GM12878 (cell line): ENCODE data around the gene LCE1C. TPM values are rescaled to one million over a fixed set of nuclear protein-coding genes. Genes with fewer than 3 reads are reported as not detected.

ENCODE experiments used
- ATAC-seq: fragments of 200-7000 bp; cut with Tn5 transposase; 3 replicates; pipeline ENCODE4 v1.9.1; 2020; ENCODE audit warnings: mild to moderate bottlenecking, moderate library complexity
- BruUV-seq: library from RNA; stranded (reverse); fragments of 400-500 nt; replicated peaks from 2 replicates; lab custom pipeline; 2021; lab: Mats Ljungman, UMichigan
- CTCF ChIA-PET: fragments of 300-600 bp; sonication (Branson Sonifier 250); formaldehyde crosslinking; extraction: SDS; loops from one replicate; lab custom pipeline; 2021; ENCODE audit warnings: inconsistent platforms; lab: Yijun Ruan, JAX
- POLR2A ChIA-PET: fragments of 350-600 bp; formaldehyde crosslinking; extraction: SDS; loops from one replicate; lab custom pipeline; 2021; ENCODE audit warnings: inconsistent platforms; lab: Charles Lee
- RAD21 ChIA-PET: fragments of 300-600 bp; sonication (Branson Sonifier 250); formaldehyde crosslinking; loops from one replicate; lab custom pipeline; 2023; ENCODE audit warnings: antibody characterized with exemption; ENCODE audit not compliant: unreplicated experiment; lab: Charles Lee
- SMC1A ChIA-PET: fragments of 300-600 bp; sonication (Branson Sonifier 250); formaldehyde crosslinking; loops from one replicate; lab custom pipeline; 2023; ENCODE audit not compliant: unreplicated experiment, uncharacterized antibody; lab: Charles Lee
- DNase-seq: peaks from one replicate; pipeline ENCODE4 v3.0.0-alpha.2; 2011; ENCODE audit warnings: low read depth, low spot score
- FAIRE-seq: peaks from 3 replicates; lab custom pipeline; 2011; peaks lifted over from hg19 to GRCh38; lab: Jason Lieb, UNC
- H2AFZ ChIP-seq: 2 replicates; pipeline ENCODE4 v1.6.0; 2011; ENCODE audit warnings: low read depth, low read length, control low read depth; ENCODE audit not compliant: control insufficient read depth
- H3K27ac ChIP-seq: 2 replicates; pipeline ENCODE4 v1.5.1; 2011; ENCODE audit warnings: control low read depth; ENCODE audit not compliant: control insufficient read depth, insufficient read depth
- H3K27me3 ChIP-seq, 2 experiments: replicated peaks in 1 of 2; 2 replicates each; pipeline versions ENCODE4 v1.6.0 to v1.6.1; 2011; ENCODE audit warnings: low read length in 1 of 2; ENCODE audit not compliant: control insufficient read depth in 2 of 2, insufficient read depth in 2 of 2
- H3K36me3 ChIP-seq, 2 experiments: 2 replicates each; pipeline ENCODE4 v1.5.1; 2011; ENCODE audit warnings: low read length in 1 of 2; ENCODE audit not compliant: control insufficient read depth in 2 of 2, insufficient read depth in 2 of 2
- H3K4me1 ChIP-seq: 2 replicates; pipeline ENCODE4 v1.6.1; 2011; ENCODE audit warnings: mild to moderate bottlenecking, low read length, moderate library complexity, mixed read lengths; ENCODE audit not compliant: control insufficient read depth, insufficient read depth
- H3K4me2 ChIP-seq: 2 replicates; pipeline ENCODE4 v1.6.0; 2011; ENCODE audit warnings: control low read depth; ENCODE audit not compliant: control insufficient read depth, insufficient read depth
- H3K4me3 ChIP-seq: fragments of 200-600 bp; sonication (generic); 2 replicates; pipeline ENCODE4 v1.5.1; 2016
- H3K79me2 ChIP-seq: 2 replicates; pipeline ENCODE4 v1.6.0; 2011; ENCODE audit warnings: low read length; ENCODE audit not compliant: control insufficient read depth, insufficient read depth
- H3K9ac ChIP-seq: 2 replicates; pipeline ENCODE4 v1.8.0; 2011; ENCODE audit warnings: low read length, control low read depth, mixed read lengths; ENCODE audit not compliant: control insufficient read depth, insufficient read depth
- H3K9me3 ChIP-seq: replicated peaks from 3 replicates; pipeline ENCODE4 v1.5.1; 2011; ENCODE audit warnings: mild to moderate bottlenecking, low read length; ENCODE audit not compliant: control insufficient read depth, insufficient read depth
- H4K20me1 ChIP-seq: 2 replicates; pipeline ENCODE4 v1.6.0; 2011; ENCODE audit not compliant: control insufficient read depth, insufficient read depth
- BHLHE40 ChIP-seq, 2 experiments: fragments of 450-650 bp in 1 of 2; IDR thresholded peaks; 2 replicates each; pipeline ENCODE4 v1.6.1; 2011 to 2017; ENCODE audit warnings: low read depth in 2 of 2, borderline replicate concordance in 1 of 2, improper control_type of control experiment in 1 of 2, low read length in 1 of 2, mild to moderate bottlenecking in 1 of 2
- CHD4 ChIP-seq: fragments of 200-600 bp; sonication (generic); IDR thresholded peaks from 2 replicates; pipeline ENCODE4 v1.6.1; 2016; ENCODE audit warnings: mild to moderate bottlenecking
- CTCF ChIP-seq, 3 experiments: IDR thresholded peaks in 2 of 3; conservative IDR thresholded peaks in 1 of 3; 2 replicates each; pipeline ENCODE4 v1.5.1; 2011; ENCODE audit warnings: low read depth in 3 of 3, low read length in 3 of 3, mild to moderate bottlenecking in 3 of 3, control low read depth in 2 of 3, moderate library complexity in 2 of 3, inconsistent platforms in 1 of 3, mixed read lengths in 1 of 3; ENCODE audit not compliant: control insufficient read depth in 2 of 3, insufficient read depth in 1 of 3; ENCODE audit errors: extremely low read depth in 1 of 3
- IKZF2 ChIP-seq, 2 experiments: fragments of 450-650 bp; IDR thresholded peaks; 2 replicates each; pipeline ENCODE4 v1.6.1; 2017; ENCODE audit warnings: mild to moderate bottlenecking in 2 of 2, moderate library complexity in 2 of 2
- KLF5 ChIP-seq: fragments of 450-650 bp; IDR thresholded peaks from 2 replicates; pipeline ENCODE4 v1.6.1; 2014; ENCODE audit warnings: mild to moderate bottlenecking; ENCODE audit not compliant: partially characterized antibody
- MEF2A ChIP-seq: IDR thresholded peaks from 2 replicates; pipeline ENCODE4 v1.6.1; 2011; ENCODE audit warnings: low read depth, mild to moderate bottlenecking, low read length, moderate library complexity; ENCODE audit not compliant: insufficient read depth
- MEF2B ChIP-seq: fragments of 450-650 bp; IDR thresholded peaks from 2 replicates; pipeline ENCODE4 v1.6.1; 2018; ENCODE audit warnings: mild to moderate bottlenecking, moderate library complexity; ENCODE audit not compliant: partially characterized antibody, poor library complexity, severe bottlenecking
- MYC ChIP-seq: IDR thresholded peaks from 2 replicates; pipeline ENCODE4 v1.6.1; 2011; ENCODE audit warnings: mild to moderate bottlenecking, low read length, moderate library complexity, inconsistent platforms; ENCODE audit not compliant: insufficient read depth, insufficient replicate concordance, insufficient read length, severe bottlenecking
- RAD21 ChIP-seq: IDR thresholded peaks from 2 replicates; pipeline ENCODE4 v1.6.1; 2011; ENCODE audit warnings: mild to moderate bottlenecking, low read depth, low read length, moderate library complexity; ENCODE audit not compliant: insufficient read depth
- TAF1 ChIP-seq: IDR thresholded peaks from 2 replicates; pipeline ENCODE4 v1.6.1; 2011; ENCODE audit warnings: mild to moderate bottlenecking, low read depth, low read length, borderline replicate concordance
- TARDBP ChIP-seq: IDR thresholded peaks from 2 replicates; pipeline ENCODE4 v1.6.1; 2016; ENCODE audit warnings: borderline replicate concordance
- ZBTB4 ChIP-seq: fragments of 450-650 bp; formaldehyde crosslinking; IDR thresholded peaks from 2 replicates; pipeline ENCODE4 v1.4.0; 2022; ENCODE audit warnings: mild to moderate bottlenecking, moderate library complexity
- ZNF384 ChIP-seq: IDR thresholded peaks from 2 replicates; pipeline ENCODE4 v1.6.1; 2012; ENCODE audit warnings: low read depth, mild to moderate bottlenecking, low read length, improper control_type of control experiment, borderline replicate concordance
- ZNF592 ChIP-seq: fragments of 450-650 bp; IDR thresholded peaks from 2 replicates; pipeline ENCODE4 v1.6.1; 2017; ENCODE audit warnings: mild to moderate bottlenecking, moderate library complexity
- ZNF622 ChIP-seq: fragments of 450-650 bp; IDR thresholded peaks from 2 replicates; pipeline ENCODE4 v1.6.1; 2017; ENCODE audit warnings: mild to moderate bottlenecking, inconsistent platforms
- WGBS: methylation state at CpG from one replicate; pipeline ENCODE4 v1.1.6; 2016; ENCODE audit warnings: low lambda C conversion rate; ENCODE audit not compliant: insufficient replicate concordance, insufficient coverage; ENCODE audit errors: missing lambda C conversion rate; 5-methylcytosine and 5-hydroxymethylcytosine counted together
- in situ Hi-C: fragments of 300-500 bp; cut with MboI; formaldehyde crosslinking; loops from 9 replicates; pipeline ENCODE4 v1.14.3; 2018; ENCODE audit warnings: mixed read lengths
- intact Hi-C: fragments of 100-400 bp; cut with micrococcal nuclease; formaldehyde crosslinking; loops from one replicate; pipeline ENCODE4 v1.14.2; 2022; ENCODE audit not compliant: unreplicated experiment
- polyA plus RNA-seq, 11 experiments: library from polyadenylated mRNA; depleted of rRNA in 4 of 11; unstranded in 6 of 11; stranded (reverse) in 5 of 11; fragments of >200 nt; fragmentation: Nextera tagmentation in 4 of 11; fragmentation: Illumina TruSeq in 1 of 11; extraction: Ambion mirVana in 4 of 11; extraction: Trizol in 1 of 11; gene quantifications; 1 replicate in 1 of 11; 2 replicates in 10 of 11; pipeline versions ENCODE4 v1.2.1 to v1.2.3, GENCODE V29; 2011 to 2016; ENCODE audit warnings: inconsistent platforms in 2 of 11, missing spikeins in 2 of 11, low read depth in 1 of 11
- total RNA-seq, 4 experiments: library from RNA; depleted of rRNA in 3 of 4; stranded (reverse); fragments of >200 nt in 3 of 4; fragmentation: Illumina TruSeq in 1 of 4; extraction: Trizol in 1 of 4; gene quantifications; 2 replicates each; pipeline versions ENCODE4 v1.2.1 to v1.2.3, GENCODE V29; 2013 to 2021

Gene LCE1C
- total and polyA plus RNA-seq, 10 of the 15 experiments (the other 5 are each of a cell fraction or from before 2014, with no cell fraction given): 0.15 to 4.1 (median 1.4) TPM; not detected in 4

- intact Hi-C loops (no loop called here), in situ Hi-C loops (no loop called here)
- DNase-seq (no peak), ATAC-seq (no peak), FAIRE-seq (no peak)
- no peaks in the 10 kb centered on the region for H3K9me3 ChIP-seq
- H4K20me1 ChIP-seq: no peaks in the 10 kb centered on the region
- no peaks in the 10 kb centered on the region for H3K27me3 ChIP-seq
- no peaks in the 10 kb centered on the region for H3K36me3 ChIP-seq
- no peak overlapping the region for H3K4me2 ChIP-seq
- no peaks in the 10 kb centered on the region for H3K79me2 ChIP-seq
- H3K4me3 ChIP-seq: no peak overlapping the region
- H3K27ac ChIP-seq: no peak overlapping the region
- no TSS peak for BruUV-seq
- ChIA-PET CTCF (no interaction called here), POLR2A (no interaction called here), SMC1A (no interaction called here), RAD21 (no interaction called here)
- WGBS: 11% methylated on average over 6 of the region's 6 CpGs
- no peak overlapping the region for H2AFZ ChIP-seq
- no peak overlapping the region for H3K9ac ChIP-seq
- no peaks in the 10 kb centered on the region; the same call in 1 of the 2 replicates for H3K4me1 ChIP-seq
- TF ChIP-seq IKZF2 (IDR thresholded peaks at IDR 0.05) (no peak), ZNF622 (no peak), KLF5 (no peak), CHD4 (no peak), ZBTB4 (no peak), MYC (no peak), TARDBP (no peak), RAD21 (no peak), ZNF592 (no peak), MEF2A (no peak), CTCF (IDR thresholded peaks at IDR 0.05 in 2 of 3, conservative IDR thresholded peaks at IDR 0.05 in 1 of 3; ENCODE audit: control insufficient read depth in 2 of 3, extremely low read depth in 1 of 3, insufficient read depth in 1 of 3, low read depth in 3 of 3, low read length in 3 of 3) (no peak), TAF1 (no peak), ZNF384 (no peak), BHLHE40 (IDR thresholded peaks at IDR 0.05; ENCODE audit: borderline replicate concordance in 1 of 2, low read depth in 2 of 2, low read length in 1 of 2) (no peak), MEF2B (no peak)
Observed at GRCh38 chr1:152817309-152817708, 10.9 kb upstream of the LCE1C start.
